Inflammatory macrophage treated with lipopolysaccharide for 1 hour (primary cell): Measurements from ENCODE around the gene CTTN.

ENCODE experiments used
- DNase-seq, 2 donors: peaks; one replicate each; pipeline ENCODE4 v3.0.0-alpha.2; 2020 to 2022

Gene CTTN

GRCh38 chr11:70456921-70457532 is 58.7 kb downstream of the CTTN start:
- DNase-seq, result peak in 1 of 2 donors; percentile 26

- DNase-seq, result no peak
Measured at GRCh38 chr11:70458736-70459135, 60.4 kb downstream of the CTTN start.

DNA sequence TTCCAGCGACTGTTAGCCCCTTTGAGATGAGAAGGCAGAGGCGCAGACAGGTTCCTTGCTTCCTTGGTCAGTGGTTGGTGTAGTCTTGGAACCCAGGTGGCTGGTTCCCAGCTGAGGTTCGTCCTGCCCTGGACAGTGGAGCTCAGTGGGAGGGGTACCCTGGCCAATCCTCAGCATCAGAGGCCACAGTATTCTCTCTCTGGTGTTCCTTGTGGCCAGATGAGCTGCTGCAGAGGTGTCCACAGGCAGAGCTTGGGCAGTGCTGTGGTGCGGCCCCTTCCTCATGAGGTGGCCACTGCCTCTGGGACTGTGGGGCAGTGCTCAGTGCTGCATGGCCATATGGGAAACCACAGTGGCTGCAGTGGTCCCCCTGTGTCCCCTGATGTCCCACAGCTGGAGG is 61.8 kb downstream of the CTTN start:
- DNase-seq, result no peak

GRCh38 chr11:70460964-70461363 is 62.6 kb downstream of the CTTN start:
- no peak for DNase-seq

DNA sequence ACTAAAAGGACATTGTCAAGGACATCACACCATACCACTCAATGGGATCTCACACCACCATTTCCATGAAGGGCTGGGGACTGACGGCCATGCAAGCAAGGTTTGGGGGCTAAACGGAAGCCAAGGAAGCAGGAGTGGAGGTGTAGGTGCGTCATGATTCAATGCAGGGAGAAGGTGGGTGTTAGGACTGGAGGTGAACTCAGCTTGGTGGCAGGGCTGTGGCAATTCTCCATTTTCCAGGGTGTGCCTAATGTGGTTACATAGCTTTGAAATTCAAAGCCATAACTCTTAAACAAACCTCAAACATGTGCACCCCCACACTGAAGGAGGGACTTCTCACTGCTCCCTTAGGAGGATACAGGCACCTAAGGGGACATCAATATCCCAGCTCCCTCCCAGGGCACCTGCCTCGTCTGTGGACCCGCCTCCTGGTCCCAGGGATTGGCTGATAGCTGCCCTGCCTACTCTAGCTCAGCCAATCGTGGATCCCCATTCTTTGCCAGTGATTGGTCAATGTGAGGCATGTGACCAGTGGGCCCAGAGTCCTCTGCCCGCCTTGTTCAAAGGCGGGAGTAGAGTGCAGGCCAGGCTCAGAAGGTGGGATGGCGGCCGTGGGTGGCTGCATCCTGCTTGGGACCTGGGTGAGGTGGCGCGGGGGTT is 64.6 kb downstream of the CTTN start:
- no peak for DNase-seq

- DNase-seq, result no peak
Measured at GRCh38 chr11:70463478-70464255, 65.3 kb downstream of the CTTN start.

DNA sequence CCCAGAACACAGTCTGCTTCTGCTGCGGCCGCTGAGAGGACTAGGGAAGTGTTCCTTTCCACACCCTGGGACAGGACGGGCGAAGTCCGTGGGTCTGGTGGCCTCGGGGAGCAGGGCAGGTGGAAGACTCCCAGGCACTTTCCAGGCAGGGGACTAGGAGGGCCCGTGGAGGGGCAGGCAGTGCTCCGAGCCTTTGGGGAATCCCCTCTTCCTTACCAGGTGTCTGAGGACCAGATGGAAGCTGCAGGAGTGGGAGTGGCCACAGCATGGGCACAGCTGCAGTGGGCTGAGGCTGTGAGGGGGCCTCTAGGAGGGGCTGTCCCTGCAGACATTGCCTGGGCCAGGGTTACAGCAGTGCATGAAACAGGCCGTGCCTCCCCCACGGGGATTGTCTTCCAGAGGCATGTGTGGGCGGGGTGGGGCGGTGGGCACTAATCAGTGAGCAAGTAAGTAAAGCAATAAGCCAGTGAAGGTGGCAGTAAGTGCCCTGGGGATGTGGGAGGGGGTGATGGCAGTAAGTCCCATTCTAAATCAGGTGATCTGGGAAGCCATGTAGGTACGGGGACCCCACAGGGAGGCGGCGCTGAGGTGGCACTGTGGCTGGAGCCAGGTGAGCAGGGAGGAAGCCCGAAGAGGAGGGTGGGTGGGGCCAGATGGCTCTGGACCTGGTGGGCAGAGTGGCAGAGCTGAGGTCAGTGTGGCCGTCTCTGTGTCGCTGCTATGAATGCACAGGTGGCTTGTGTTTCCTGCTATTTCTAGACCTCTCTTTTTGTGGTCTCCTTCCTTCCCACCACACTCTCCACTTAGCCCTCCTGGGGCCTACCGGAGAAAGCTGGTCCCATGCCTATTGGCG is 66.4 kb downstream of the CTTN start:
- no peak for DNase-seq

DNA sequence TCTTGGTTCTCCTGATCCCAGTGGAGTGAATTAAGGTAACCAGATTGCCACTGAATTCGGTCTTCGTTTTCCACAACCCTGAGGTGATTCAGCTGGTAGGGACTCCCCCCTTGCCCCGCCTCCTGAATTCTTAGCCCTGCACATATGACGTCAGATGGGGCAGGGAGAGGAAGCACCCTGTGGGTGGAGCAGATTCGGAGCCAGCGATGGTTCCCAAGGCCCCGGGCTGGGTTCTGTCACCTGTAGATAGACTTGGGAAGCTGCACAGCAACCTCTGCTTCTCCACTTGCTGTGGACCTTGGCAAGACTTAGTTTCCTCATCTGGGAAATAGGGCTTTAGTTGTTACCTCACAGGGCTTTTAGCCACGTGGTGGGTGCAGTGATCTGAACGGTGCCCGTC is 67.8 kb downstream of the CTTN start:
- DNase-seq, result no peak

DNA sequence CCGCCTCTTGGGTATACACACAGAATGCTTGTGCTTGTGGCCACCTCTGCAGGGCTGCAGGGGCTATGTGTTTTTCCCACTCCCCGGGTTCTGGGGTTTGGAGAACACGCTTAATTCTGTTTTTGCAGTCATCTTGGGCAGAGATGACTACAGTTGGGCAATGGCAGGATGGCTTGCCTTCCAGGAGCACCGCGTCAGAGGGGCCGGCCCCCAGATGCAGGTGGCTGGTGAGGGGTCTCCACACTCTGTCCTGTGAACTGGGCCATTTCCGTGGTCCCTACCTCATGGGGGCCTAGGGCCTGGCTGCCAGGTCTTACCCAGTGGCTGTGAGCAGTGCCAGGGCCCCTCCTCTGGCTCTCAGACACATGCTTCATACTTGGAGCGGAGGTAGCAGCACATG is 68.3 kb downstream of the CTTN start:
- no peak for DNase-seq

DNA sequence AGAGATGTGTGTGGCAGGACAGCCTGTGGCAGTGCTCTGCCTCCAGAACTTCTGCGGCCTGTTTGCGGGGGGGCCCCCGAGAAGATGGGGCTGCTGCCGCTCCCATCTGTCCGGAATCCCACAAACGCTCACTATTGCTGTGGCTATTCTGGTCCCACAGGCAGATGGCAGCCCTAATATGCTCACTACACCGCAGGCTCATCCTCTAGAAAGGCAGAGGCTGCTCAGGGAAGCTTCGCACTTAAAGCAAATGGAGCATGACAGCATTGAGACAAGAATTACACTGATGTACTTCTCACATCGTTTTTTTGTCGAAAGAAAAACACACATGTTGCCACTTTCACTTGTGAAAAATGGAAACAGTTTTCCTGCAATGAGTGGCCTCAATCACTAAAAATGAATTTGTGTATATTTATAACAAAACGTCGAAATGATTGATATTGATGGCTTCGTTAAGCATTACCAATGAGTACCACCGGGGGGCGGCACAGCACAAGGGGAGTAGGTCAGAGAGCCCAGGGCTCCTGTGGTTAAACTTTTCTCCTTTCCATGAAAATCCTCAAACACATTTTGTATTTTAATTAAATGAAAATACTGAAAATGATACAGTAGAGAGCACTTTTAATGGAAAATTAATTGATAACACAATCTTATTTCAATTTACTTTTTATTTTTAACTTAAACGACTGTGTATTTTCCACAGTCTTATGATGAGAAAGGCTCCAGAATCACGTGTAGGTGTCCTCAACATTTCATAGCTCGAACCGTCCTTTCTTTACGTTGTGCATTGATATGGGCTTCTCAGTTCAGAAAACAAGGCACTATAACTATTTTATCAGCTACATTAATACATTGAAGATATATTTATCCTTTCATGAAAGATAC is 69.1 kb downstream of the CTTN start:
- peak; percentile 20 to 84 for DNase-seq

DNA sequence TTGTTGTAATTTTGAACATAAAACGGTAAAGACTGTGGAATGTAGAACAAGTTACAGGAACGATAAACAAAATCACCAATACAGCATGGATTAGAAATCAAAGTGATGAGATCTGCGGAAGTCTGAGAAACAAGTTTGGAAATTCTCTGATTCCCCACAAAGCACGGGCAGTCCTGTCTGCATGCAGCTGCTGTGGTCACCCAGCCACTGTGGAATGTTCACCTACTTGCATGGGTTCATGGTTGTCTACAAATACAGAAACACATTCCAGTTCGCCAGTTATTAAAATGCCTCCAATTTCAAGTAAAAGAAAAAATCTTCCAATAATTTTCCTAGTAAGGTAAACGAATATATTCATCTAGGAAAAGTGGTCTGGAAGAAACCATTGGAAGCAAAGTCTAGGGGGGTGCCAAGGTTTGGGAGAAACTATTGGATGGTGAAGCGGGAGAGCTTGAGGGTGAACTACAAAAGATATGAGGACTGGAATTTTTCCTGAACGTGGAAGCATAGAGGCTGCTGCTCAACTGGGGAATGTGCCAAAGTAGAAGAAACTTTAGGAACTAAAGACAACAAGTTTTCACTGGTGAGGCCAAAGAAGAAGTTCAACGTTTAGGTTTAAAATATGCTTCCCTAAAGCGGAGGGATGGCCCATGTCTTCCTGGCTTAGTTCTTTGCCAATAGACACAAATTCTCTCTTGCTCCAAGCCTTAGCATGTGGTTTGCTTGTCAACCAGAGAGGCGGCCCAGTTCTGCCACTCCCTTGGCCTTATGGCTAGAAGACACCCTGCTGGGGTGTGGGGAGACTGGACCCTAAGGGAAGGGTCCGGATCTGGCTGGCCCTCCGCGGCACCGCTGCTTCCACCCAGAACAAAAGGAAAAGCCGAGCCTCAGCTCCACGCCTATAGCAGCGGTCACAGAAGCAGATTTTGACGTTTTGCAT is 70.2 kb downstream of the CTTN start:
- no peak for DNase-seq

- no peak for DNase-seq
Measured at GRCh38 chr11:70470127-70470526, 71.8 kb downstream of the CTTN start.

DNA sequence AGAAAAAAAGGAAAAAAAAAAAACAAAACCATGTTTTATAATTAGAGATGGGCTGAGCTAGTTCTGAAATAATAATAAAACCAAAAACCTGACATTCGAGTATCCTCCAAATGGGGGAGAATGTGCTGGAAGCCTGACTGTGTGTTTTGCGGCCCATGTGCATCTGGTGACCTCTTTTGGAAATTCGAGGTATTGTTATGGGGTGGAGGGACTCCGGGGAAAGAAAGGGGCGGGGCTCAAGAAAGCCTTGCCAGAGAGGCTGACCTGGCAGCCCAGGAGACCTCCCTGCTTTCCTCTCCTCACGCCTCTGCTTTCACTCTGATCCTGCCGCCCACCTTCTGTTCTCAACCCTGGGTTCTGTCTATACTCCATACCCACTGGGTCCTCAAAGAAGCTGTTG is 72.9 kb downstream of the CTTN start:
- peak in 1 of 2 donors; percentile 14 for DNase-seq

- no peak for DNase-seq
Measured at GRCh38 chr11:70472240-70472639, 73.9 kb downstream of the CTTN start.

DNA sequence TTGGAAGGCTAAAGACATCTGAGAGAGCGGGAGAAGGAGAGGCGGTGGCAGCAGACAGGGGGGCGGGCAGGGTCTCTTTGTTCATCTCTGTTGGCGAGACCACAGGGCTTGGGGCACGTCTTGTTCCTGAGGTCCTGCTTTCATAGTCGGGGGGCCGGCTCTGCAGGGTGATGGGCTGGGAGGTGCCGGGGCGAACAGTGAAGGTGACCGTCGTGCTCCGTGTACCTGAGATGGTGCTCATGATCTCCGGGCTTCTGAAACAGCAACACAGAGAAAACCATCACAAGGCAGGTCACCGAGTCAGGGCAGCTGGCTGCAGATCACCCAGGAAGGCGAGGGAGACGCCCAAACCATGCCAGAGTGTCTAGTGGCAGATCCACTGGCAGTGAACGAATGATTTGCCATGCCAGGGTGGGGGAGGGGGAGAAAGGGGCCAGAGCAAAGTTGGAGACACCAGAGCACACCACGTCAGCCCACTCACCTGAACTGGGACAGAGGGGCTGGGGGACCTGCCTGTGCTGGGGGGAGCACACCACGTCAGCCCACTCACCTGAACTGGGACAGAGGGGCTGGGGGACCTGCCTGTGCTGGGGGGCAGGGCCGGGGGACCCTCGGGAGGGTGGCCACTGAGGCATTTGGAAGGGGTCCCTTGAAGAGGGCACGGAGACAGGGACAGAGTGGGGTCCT is 75.0 kb downstream of the CTTN start:
- DNase-seq, result no peak

GRCh38 chr11:70473873-70474690 is 75.8 kb downstream of the CTTN start:
- DNase-seq, result no peak

DNA sequence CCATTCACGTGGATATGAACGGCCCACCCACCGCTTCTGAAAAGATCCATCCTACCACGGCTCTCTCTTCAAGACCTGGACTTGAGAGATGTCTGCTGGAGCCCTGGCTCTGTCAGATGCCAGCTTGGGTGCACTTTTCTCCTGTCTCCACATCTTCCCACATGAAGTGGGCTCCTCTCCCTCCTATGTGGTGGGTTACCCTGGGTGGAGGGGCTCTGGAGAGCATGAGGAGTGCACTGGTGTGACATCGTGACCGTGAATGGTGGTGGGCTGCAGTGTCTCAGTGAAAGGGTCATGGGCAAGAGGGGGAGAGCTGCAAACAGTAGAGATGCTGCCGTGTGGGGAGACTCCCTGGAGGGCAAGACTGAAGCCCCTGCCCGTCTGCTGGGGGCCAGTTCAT is 76.4 kb downstream of the CTTN start:
- DNase-seq, result no peak

DNA sequence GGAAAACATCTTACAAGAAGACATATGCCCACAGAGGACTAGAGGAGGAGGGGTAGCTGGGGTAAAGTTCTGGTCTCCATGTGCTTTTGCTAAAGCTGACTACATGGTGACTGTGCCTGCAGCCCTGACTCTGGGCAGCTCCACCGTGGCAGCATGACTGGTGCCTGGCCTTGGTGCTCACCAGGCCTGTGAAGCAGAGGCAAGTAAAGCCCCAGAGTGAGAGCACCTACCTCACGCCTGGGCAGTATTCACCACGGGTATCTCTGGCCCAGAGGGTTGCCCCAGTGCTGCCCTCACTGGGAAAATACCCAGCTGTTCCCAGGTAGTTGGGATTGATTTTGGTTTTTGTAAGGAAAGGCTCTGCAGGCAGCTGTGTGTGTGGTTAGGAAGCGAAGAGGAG is 78.3 kb downstream of the CTTN start:
- DNase-seq, result no peak

DNA sequence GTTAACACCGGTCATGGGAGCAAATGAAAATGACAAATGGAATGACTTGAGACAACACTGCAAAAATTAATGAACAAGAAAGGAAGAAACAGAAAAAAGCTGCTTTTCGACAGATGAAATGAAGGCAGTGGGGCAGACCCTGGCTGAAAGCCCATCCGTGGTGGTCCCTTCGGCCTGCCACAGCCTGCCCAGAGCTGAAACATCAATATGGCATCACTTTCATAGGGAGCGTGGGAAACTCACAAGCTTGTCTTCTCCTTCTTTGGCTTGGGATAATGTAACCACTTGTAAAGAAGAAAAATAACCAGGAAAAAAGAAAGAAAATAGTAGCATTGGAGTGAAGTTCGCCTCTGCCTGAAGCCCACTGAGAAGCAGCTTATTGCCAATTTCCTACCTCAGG is 78.8 kb downstream of the CTTN start:
- no peak for DNase-seq

DNA sequence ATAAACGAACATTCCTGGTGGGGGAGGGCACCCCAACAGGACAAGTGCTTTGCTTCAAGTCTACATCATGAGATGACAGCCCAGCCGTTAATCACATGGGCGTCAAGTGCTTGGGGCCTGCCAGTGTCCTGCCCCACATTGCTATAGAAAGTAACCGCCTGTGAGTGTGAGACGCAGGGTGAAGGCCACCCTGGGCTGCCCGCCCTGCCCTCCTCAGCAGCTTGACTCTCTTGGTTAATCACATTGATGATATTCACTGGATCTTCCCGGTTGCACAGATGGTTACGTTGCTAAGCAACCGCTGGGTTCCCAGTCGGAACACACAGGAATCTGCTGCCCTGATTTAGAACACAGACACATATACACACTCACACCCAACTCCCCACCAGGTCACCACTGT is 79.3 kb downstream of the CTTN start:
- DNase-seq, result no peak
